SK-N-SH treated with all-trans-retinoic acid at 6 μM for 48 hours (cell line): ENCODE measurements around the gene MIEN1.
"Not testable (repeated sequence)": the region's sequence is repeated elsewhere in the genome, so short reads cannot be mapped to it uniquely, and the experiment has no call there.

Source experiments
- ATAC-seq: fragments of 200-7000 bp; cut with Tn5 transposase; 3 replicates; pipeline ENCODE4 v1.9.1; 2020; ENCODE audit warnings: mild to moderate bottlenecking, moderate library complexity
- ARNTL ChIP-seq: fragments of 450-650 bp; formaldehyde crosslinking; IDR thresholded peaks from 2 replicates; pipeline ENCODE4 v1.5.0; 2020; ENCODE audit warnings: low read depth, mild to moderate bottlenecking, moderate library complexity, borderline replicate concordance
- BACH2 ChIP-seq: fragments of 250-450 bp; sonication (Bioruptor Pico); IDR thresholded peaks from 2 replicates; pipeline ENCODE4 v1.9.0; 2021; ENCODE audit warnings: mild to moderate bottlenecking, borderline replicate concordance
- CSDC2 ChIP-seq: fragments of 250-450 bp; sonication (Bioruptor Pico); IDR thresholded peaks from 2 replicates; pipeline ENCODE4 v1.5.0; 2020; ENCODE audit warnings: mild to moderate bottlenecking, moderate library complexity
- ESRRG ChIP-seq: fragments of 250-450 bp; sonication (Bioruptor Pico); IDR thresholded peaks from 2 replicates; pipeline ENCODE4 v1.6.1; 2021; ENCODE audit warnings: mild to moderate bottlenecking
- GLIS3 ChIP-seq: fragments of 250-450 bp; sonication (Bioruptor Pico); IDR thresholded peaks from 2 replicates; pipeline ENCODE4 v1.5.0; 2020; ENCODE audit warnings: mild to moderate bottlenecking, moderate library complexity
- ISL1 ChIP-seq: fragments of 250-450 bp; sonication (Bioruptor Pico); IDR thresholded peaks from 2 replicates; pipeline ENCODE4 v2.1.2; 2022; ENCODE audit warnings: mild to moderate bottlenecking, moderate library complexity
- OSR1 ChIP-seq: fragments of 250-450 bp; sonication (Bioruptor Pico); IDR thresholded peaks from 2 replicates; pipeline ENCODE4 v1.8.0; 2022; ENCODE audit warnings: moderate library complexity, mild to moderate bottlenecking, inconsistent platforms
- PPARA ChIP-seq: fragments of 250-450 bp; sonication (Bioruptor Pico); IDR thresholded peaks from 2 replicates; pipeline ENCODE4 v1.5.0; 2020; ENCODE audit warnings: mild to moderate bottlenecking, borderline replicate concordance
- RARB ChIP-seq: fragments of 250-450 bp; sonication (Bioruptor Pico); IDR thresholded peaks from 2 replicates; pipeline ENCODE4 v1.8.0; 2021; ENCODE audit warnings: mild to moderate bottlenecking, moderate library complexity
- SNAI2 ChIP-seq: fragments of 250-450 bp; sonication (Bioruptor Pico); IDR thresholded peaks from 2 replicates; pipeline ENCODE4 v1.5.0; 2020; ENCODE audit warnings: mild to moderate bottlenecking, moderate library complexity
- TCF4 ChIP-seq: fragments of 250-450 bp; sonication (Bioruptor Pico); IDR thresholded peaks from 2 replicates; pipeline ENCODE4 v1.8.0; 2021; ENCODE audit warnings: mild to moderate bottlenecking, moderate library complexity, borderline replicate concordance
- TOX ChIP-seq: fragments of 250-450 bp; sonication (Bioruptor Pico); IDR thresholded peaks from 2 replicates; pipeline ENCODE4 v1.8.0; 2021; ENCODE audit warnings: mild to moderate bottlenecking, moderate library complexity, borderline replicate concordance
- ZC3H10 ChIP-seq: fragments of 250-450 bp; sonication (Bioruptor Pico); IDR thresholded peaks from 2 replicates; pipeline ENCODE4 v1.5.1; 2021; ENCODE audit warnings: mild to moderate bottlenecking, moderate library complexity
- ZNF565 ChIP-seq: fragments of 450-650 bp; formaldehyde crosslinking; conservative IDR thresholded peaks from 2 replicates; pipeline ENCODE4 v1.5.0; 2020; ENCODE audit warnings: low read depth, mild to moderate bottlenecking, moderate library complexity
- ZNF70 ChIP-seq: fragments of 450-650 bp; formaldehyde crosslinking; IDR thresholded peaks from 2 replicates; pipeline ENCODE4 v1.5.0; 2020; ENCODE audit warnings: mild to moderate bottlenecking, moderate library complexity
- ZNF8 ChIP-seq: fragments of 450-650 bp; formaldehyde crosslinking; IDR thresholded peaks from 2 replicates; pipeline ENCODE4 v1.5.0; 2020; ENCODE audit warnings: mild to moderate bottlenecking, moderate library complexity
- TF ChIP-seq, protein P1 (sequence below): fragments of 250-450 bp; sonication (Bioruptor Pico); IDR thresholded peaks from 2 replicates; pipeline ENCODE4 v1.5.1; 2021; ENCODE audit warnings: mild to moderate bottlenecking, moderate library complexity
- TF ChIP-seq, protein P2 (sequence below): fragments of 250-450 bp; sonication (Bioruptor Pico); IDR thresholded peaks from 2 replicates; pipeline ENCODE4 v1.5.0; 2020; ENCODE audit warnings: mild to moderate bottlenecking, moderate library complexity
- TF ChIP-seq, protein P3 (sequence below): fragments of 250-450 bp; sonication (Bioruptor Pico); IDR thresholded peaks from 2 replicates; pipeline ENCODE4 v1.8.0; 2020; ENCODE audit warnings: mild to moderate bottlenecking, moderate library complexity, borderline replicate concordance
- TF ChIP-seq, protein P4 (sequence below): fragments of 250-450 bp; sonication (Bioruptor Pico); IDR thresholded peaks from 2 replicates; pipeline ENCODE4 v1.8.0; 2021; ENCODE audit warnings: low read depth, mild to moderate bottlenecking, moderate library complexity, borderline replicate concordance

Gene MIEN1

DNA sequence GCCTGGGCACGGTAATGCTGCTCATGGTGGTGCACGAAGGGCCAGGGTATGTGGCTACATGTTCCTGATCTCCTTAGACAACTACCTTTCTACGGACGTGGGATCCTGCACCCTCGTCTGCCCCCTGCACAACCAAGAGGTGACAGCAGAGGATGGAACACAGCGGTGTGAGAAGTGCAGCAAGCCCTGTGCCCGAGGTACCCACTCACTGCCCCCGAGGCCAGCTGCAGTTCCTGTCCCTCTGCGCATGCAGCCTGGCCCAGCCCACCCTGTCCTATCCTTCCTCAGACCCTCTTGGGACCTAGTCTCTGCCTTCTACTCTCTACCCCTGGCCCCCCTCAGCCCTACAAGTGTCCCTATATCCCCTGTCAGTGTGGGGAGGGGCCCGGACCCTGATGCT lies 18.5 kb downstream of the MIEN1 start:
- no peak for ATAC-seq
- TF ChIP-seq, protein P1, sequence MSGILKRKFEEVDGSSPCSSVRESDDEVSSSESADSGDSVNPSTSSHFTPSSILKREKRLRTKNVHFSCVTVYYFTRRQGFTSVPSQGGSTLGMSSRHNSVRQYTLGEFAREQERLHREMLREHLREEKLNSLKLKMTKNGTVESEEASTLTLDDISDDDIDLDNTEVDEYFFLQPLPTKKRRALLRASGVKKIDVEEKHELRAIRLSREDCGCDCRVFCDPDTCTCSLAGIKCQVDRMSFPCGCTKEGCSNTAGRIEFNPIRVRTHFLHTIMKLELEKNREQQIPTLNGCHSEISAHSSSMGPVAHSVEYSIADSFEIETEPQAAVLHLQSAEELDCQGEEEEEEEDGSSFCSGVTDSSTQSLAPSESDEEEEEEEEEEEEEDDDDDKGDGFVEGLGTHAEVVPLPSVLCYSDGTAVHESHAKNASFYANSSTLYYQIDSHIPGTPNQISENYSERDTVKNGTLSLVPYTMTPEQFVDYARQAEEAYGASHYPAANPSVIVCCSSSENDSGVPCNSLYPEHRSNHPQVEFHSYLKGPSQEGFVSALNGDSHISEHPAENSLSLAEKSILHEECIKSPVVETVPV (CRISPR knock-in tag) = no peak
- TF ChIP-seq ARNTL (CRISPR knock-in tag) = no peak
- TF ChIP-seq ZNF70 (CRISPR knock-in tag) = no peak
- TF ChIP-seq ZNF565 (CRISPR knock-in tag) = no peak
- TF ChIP-seq SNAI2 (CRISPR knock-in tag) = no peak
- TF ChIP-seq, protein P2, sequence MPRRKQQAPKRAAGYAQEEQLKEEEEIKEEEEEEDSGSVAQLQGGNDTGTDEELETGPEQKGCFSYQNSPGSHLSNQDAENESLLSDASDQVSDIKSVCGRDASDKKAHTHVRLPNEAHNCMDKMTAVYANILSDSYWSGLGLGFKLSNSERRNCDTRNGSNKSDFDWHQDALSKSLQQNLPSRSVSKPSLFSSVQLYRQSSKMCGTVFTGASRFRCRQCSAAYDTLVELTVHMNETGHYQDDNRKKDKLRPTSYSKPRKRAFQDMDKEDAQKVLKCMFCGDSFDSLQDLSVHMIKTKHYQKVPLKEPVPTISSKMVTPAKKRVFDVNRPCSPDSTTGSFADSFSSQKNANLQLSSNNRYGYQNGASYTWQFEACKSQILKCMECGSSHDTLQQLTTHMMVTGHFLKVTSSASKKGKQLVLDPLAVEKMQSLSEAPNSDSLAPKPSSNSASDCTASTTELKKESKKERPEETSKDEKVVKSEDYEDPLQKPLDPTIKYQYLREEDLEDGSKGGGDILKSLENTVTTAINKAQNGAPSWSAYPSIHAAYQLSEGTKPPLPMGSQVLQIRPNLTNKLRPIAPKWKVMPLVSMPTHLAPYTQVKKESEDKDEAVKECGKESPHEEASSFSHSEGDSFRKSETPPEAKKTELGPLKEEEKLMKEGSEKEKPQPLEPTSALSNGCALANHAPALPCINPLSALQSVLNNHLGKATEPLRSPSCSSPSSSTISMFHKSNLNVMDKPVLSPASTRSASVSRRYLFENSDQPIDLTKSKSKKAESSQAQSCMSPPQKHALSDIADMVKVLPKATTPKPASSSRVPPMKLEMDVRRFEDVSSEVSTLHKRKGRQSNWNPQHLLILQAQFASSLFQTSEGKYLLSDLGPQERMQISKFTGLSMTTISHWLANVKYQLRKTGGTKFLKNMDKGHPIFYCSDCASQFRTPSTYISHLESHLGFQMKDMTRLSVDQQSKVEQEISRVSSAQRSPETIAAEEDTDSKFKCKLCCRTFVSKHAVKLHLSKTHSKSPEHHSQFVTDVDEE (CRISPR knock-in tag) = no peak
- TF ChIP-seq, protein P3, sequence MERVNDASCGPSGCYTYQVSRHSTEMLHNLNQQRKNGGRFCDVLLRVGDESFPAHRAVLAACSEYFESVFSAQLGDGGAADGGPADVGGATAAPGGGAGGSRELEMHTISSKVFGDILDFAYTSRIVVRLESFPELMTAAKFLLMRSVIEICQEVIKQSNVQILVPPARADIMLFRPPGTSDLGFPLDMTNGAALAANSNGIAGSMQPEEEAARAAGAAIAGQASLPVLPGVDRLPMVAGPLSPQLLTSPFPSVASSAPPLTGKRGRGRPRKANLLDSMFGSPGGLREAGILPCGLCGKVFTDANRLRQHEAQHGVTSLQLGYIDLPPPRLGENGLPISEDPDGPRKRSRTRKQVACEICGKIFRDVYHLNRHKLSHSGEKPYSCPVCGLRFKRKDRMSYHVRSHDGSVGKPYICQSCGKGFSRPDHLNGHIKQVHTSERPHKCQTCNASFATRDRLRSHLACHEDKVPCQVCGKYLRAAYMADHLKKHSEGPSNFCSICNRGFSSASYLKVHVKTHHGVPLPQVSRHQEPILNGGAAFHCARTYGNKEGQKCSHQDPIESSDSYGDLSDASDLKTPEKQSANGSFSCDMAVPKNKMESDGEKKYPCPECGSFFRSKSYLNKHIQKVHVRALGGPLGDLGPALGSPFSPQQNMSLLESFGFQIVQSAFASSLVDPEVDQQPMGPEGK (CRISPR knock-in tag) = no peak
- TF ChIP-seq CSDC2 (CRISPR knock-in tag) = no peak
- no peak for TF ChIP-seq ISL1 (CRISPR knock-in tag)
- no peak for TF ChIP-seq ESRRG

DNA sequence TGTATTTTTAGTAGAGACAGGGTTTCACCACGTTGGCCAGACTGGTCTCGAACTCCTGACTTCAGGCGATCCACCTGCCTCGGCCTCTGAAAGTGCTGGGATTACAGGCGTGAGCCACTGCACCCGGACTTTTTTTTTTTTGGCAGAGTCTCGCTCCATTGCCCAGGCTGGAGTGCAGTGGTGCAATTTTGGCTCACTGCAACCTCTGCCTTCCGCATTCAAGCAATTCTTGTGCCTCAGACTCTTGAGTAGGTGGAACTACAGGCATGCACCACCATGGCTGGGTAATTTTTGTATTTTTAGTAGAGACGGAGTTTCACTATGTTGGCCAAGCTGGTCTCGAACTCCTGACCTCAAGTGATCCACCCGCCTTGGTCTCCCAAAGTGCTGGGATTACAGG lies 19.3 kb downstream of the MIEN1 start:
- not testable (repeated sequence) for ATAC-seq

DNA sequence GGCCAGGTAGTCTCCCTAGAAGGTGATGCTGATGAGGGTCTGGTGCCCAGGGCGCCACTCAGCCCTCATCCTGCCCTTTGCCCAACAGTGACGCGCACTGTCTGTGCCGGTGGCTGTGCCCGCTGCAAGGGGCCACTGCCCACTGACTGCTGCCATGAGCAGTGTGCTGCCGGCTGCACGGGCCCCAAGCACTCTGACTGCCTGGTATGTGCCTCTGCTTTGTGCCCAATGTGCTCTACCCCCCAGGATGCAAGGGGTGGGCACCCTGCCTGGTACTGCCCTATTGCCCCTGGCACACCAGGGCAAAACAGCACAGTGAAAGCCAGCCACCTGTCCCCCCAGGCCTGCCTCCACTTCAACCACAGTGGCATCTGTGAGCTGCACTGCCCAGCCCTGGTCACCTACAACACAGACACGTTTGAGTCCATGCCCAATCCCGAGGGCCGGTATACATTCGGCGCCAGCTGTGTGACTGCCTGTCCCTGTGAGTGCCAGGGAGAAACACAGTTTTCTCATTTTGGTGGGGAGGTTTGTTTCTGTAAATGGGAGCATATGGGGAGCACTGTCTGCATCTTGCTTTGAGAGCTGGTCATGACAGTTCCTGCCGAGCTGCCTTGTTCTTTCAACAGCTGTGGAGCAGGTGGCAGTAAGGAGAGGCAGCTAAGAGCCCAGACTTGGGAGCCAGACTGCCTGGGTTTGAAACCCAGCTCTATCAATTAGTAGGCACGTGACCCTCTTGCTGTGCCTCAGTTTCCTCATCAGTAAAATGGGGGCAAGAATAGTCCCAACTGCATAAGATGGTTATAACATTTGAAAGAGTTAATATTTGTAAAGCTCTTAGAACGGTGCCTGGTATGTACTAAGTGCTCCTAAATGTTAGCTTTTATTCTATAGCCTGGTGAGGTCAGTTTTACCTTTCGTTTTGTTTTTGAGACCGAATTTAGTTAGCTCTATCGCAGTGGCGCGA lies 20.1 kb downstream of the MIEN1 start:
- no peak for TF ChIP-seq ZC3H10 (CRISPR knock-in tag)
- no peak for TF ChIP-seq GLIS3 (CRISPR knock-in tag)
- TF ChIP-seq, protein P1 (CRISPR knock-in tag) = no peak
- TF ChIP-seq TCF4 = no peak
- no peak for TF ChIP-seq ESRRG
- TF ChIP-seq ZNF565 (CRISPR knock-in tag) = no peak
- TF ChIP-seq ZNF8 (CRISPR knock-in tag) = no peak
- TF ChIP-seq SNAI2 (CRISPR knock-in tag) = no peak
- no peak for TF ChIP-seq TOX (CRISPR knock-in tag)
- TF ChIP-seq OSR1 = no peak
- no peak for TF ChIP-seq BACH2
- no peak for TF ChIP-seq RARB (CRISPR knock-in tag)
- TF ChIP-seq, protein P4, sequence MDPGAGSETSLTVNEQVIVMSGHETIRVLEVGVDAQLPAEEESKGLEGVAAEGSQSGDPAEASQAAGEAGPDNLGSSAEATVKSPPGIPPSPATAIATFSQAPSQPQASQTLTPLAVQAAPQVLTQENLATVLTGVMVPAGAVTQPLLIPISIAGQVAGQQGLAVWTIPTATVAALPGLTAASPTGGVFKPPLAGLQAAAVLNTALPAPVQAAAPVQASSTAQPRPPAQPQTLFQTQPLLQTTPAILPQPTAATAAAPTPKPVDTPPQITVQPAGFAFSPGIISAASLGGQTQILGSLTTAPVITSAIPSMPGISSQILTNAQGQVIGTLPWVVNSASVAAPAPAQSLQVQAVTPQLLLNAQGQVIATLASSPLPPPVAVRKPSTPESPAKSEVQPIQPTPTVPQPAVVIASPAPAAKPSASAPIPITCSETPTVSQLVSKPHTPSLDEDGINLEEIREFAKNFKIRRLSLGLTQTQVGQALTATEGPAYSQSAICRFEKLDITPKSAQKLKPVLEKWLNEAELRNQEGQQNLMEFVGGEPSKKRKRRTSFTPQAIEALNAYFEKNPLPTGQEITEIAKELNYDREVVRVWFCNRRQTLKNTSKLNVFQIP (CRISPR knock-in tag) = no peak
- TF ChIP-seq PPARA = no peak
- TF ChIP-seq CSDC2 (CRISPR knock-in tag) = no peak
- ATAC-seq = no peak
